Parathyroid adenoma (tissue), 2 donors: ENCODE measurements around the gene TUBB4B.
A peak's percentile ranks its signal among the peaks of the same experiment; 100 is the strongest.

Experiments used
- H2AFZ ChIP-seq: fragments of 300-600 bp; sonication (generic); one replicate; pipeline ENCODE4 v1.7.0; 2017; ENCODE audit warnings: antibody characterized with exemption, mild to moderate bottlenecking
- H3K27ac ChIP-seq: fragments of 300-600 bp; sonication (generic); one replicate; pipeline ENCODE4 v1.7.0; 2017
- H3K27me3 ChIP-seq: fragments of 300-600 bp; sonication (generic); one replicate; pipeline ENCODE4 v1.7.0; 2017; ENCODE audit warnings: low read length; ENCODE audit not compliant: control insufficient read depth, insufficient read depth
- H3K36me3 ChIP-seq: fragments of 300-600 bp; sonication (generic); one replicate; pipeline ENCODE4 v1.7.0; 2017; ENCODE audit warnings: low read length; ENCODE audit not compliant: control insufficient read depth, insufficient read depth
- H3K4me1 ChIP-seq: fragments of 300-600 bp; sonication (generic); one replicate; pipeline ENCODE4 v1.7.0; 2017; ENCODE audit warnings: control low read depth
- H3K4me2 ChIP-seq: fragments of 300-600 bp; sonication (generic); one replicate; pipeline ENCODE4 v1.7.0; 2017; ENCODE audit warnings: low read length
- H3K4me3 ChIP-seq: fragments of 300-600 bp; sonication (generic); one replicate; pipeline ENCODE4 v1.7.0; 2017; ENCODE audit warnings: low read depth, low read length
- H3K79me2 ChIP-seq: fragments of 300-600 bp; sonication (generic); one replicate; pipeline ENCODE4 v1.7.0; 2017; ENCODE audit warnings: control low read depth
- H3K9ac ChIP-seq: fragments of 300-600 bp; sonication (generic); one replicate; pipeline ENCODE4 v1.7.0; 2017; ENCODE audit warnings: mild to moderate bottlenecking
- H3K9me3 ChIP-seq: fragments of 300-600 bp; sonication (generic); one replicate; pipeline ENCODE4 v1.7.0; 2017; ENCODE audit warnings: low read length; ENCODE audit not compliant: control insufficient read depth
- TF ChIP-seq, protein P1 (sequence below): fragments of 300-600 bp; sonication (generic); IDR thresholded peaks from one replicate; pipeline ENCODE4 v1.7.0; 2017; ENCODE audit warnings: antibody characterized with exemption, mild to moderate bottlenecking
- donor health status: primary hyperparathyroidism.

TUBB4B gene

DNA sequence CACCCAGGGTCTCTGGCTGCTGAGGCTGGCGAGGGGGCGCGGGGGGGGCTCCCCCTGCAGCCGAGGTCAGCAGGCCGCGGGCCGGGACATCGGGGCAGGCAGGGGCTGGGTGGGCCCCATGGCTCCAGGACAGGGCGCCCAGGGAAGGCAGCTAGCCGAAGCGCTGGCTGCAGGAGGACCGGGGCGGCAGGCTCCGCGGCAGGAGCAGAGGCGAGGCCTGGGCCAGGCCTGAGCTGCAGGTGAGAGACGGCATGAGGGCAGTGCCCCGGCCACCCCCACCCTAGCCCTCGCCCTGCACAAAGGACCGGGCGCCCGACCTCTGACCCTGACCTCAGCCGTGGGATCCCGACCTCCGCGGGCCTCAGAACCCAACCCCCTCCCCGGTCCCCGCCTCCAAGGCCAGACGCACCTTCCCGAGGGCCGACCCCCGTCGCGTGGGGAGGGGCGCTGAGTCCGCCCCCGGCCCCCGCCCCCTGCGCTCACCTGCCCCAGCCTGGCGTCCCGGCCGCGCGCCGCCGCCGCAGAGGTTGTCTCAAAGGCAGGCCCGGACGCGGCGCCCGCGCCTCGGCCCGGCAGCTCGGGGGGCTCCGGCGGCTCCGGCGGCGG lies 19.5 kb upstream of the TUBB4B start:
- TF ChIP-seq, protein P1, sequence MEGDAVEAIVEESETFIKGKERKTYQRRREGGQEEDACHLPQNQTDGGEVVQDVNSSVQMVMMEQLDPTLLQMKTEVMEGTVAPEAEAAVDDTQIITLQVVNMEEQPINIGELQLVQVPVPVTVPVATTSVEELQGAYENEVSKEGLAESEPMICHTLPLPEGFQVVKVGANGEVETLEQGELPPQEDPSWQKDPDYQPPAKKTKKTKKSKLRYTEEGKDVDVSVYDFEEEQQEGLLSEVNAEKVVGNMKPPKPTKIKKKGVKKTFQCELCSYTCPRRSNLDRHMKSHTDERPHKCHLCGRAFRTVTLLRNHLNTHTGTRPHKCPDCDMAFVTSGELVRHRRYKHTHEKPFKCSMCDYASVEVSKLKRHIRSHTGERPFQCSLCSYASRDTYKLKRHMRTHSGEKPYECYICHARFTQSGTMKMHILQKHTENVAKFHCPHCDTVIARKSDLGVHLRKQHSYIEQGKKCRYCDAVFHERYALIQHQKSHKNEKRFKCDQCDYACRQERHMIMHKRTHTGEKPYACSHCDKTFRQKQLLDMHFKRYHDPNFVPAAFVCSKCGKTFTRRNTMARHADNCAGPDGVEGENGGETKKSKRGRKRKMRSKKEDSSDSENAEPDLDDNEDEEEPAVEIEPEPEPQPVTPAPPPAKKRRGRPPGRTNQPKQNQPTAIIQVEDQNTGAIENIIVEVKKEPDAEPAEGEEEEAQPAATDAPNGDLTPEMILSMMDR, result no peak
- Histone ChIP-seq H3K9ac (no peak overlapping the region), H3K4me1 (peaks cover 2% of the 10 kb centered on the region), H2AFZ (no peak overlapping the region), H3K27ac (no peak overlapping the region), H3K36me3 (no peaks in the 10 kb centered on the region), H3K4me2 (peak overlapping the region; percentile 72), H3K79me2 (no peaks in the 10 kb centered on the region), H3K4me3 (peak overlapping the region; percentile 44), H3K27me3 (no peaks in the 10 kb centered on the region), H3K9me3 (no peaks in the 10 kb centered on the region)

DNA sequence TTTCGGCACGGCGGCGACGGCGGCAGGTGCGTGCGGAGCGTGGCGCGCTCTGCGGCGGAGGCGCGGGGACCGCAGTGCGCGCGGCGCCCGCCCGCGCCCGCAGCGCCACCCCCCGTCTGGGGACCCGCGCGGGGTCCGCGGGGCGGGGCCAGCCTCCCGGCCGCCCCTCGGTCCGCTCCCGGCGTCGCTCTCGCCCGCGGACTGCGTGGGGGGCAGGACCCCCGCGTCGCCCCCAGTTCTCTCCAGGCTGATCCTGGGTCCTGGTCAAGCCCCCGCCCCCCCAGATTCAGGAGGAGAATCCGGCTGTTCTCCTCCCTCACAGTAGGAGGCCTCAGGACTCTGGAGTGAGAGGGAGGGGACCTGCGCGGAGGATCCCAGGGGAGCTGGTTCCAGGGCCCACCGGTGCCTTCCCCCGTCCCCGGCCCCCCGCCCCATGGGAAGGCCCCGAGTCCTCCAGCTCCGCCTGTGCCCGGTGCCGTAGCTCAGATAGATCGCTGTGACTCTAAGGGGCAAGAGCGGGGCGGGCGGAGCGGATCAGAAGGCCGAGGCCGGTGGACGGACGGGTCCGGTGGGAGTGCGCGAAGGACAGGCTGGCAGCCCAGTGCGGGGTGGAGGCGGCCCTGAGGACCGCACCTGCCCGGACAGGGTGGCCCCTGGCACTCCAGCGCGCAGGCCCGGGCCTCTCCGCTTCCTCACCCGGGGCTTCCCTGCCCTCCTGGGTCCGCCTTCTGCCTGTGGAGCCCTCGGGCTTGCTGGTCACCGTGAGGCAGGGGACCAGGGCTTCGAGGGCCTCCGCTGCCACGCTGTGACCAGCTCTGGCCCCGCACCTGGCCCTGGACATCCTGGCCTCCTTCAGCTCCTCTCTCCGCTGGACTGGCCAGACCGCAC lies 18.7 kb upstream of the TUBB4B start, which contains the start of gene RNF208:
Gene RNF208, minus strand, starts transcription at position 51 of the 888 bp plus-strand sequence. CDS start 1,028 bp downstream, outside the sequence.
- H3K9ac ChIP-seq, result peak within 1 kb of the TSS; percentile 46
- peak within 1 kb of the TSS; percentile 73 for H2AFZ ChIP-seq
- no peaks in the 10 kb centered on the region for H3K79me2 ChIP-seq
- H3K4me3 ChIP-seq, result peak within 1 kb of the TSS; percentile 97
- H3K4me2 ChIP-seq, result peak within 1 kb of the TSS; percentile 75
- TF ChIP-seq, protein P1, result no peak
- H3K36me3 ChIP-seq, result no peaks in the 10 kb centered on the region
- H3K27me3 ChIP-seq, result no peaks in the 10 kb centered on the region
- H3K27ac ChIP-seq, result peak within 1 kb of the TSS; percentile 88
- H3K4me1 ChIP-seq, result peaks cover 5% of the 10 kb centered on the region
- H3K9me3 ChIP-seq, result no peaks in the 10 kb centered on the region

DNA sequence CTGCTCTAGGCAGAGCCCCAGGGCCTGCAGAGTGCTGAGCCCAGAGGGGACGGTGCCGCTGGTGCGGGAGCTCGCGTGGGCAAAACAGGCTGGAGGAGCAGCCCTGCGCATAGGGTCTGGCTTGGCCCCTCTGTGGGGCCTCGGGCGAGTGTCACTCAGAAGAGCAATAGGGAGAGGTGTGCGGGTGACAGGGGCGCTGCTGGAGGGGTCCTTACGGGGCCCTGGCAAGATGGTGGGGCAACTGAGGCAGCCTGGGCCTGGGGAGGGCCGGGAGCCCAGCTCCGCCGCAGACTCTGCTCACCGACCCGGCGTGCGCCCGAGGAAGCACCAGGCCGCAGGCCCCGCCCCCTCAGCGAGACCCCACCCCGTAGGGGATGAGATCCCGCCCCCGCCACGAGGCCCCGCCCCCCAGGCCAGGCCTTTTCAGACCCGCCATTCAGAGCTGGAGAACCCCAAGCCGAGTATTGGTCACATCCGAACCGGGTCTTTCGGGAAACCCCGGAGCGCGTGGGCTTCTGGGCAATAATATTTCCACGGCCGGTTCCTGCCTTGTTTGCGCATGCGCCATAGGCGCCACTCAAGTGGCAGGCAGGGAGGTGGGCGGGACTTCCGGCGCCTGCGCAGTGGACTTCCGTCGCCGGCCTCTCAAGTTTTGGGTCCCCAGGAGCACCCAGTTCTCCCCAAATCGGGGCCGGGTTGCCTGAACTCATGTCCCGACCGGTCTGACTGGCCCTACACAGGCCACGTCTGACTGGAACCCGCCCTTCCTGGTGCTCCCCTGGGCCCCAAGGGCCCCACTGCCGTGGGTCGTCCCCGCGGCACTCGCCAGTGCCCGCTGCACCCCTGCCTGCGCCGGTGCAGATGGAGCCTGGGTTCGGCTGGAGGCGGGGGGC lies 17.8 kb upstream of the TUBB4B start:
- Histone ChIP-seq H3K4me2 (peak overlapping the region; percentile 100), H3K27me3 (no peaks in the 10 kb centered on the region), H3K9ac (peak overlapping the region; percentile 77), H3K27ac (peak overlapping the region; percentile 93), H3K79me2 (no peaks in the 10 kb centered on the region), H2AFZ (peak overlapping the region; percentile 88), H3K4me1 (peaks cover 5% of the 10 kb centered on the region), H3K4me3 (peak overlapping the region; percentile 97), H3K9me3 (no peaks in the 10 kb centered on the region), H3K36me3 (no peaks in the 10 kb centered on the region)
- TF ChIP-seq, protein P1, result no peak

DNA sequence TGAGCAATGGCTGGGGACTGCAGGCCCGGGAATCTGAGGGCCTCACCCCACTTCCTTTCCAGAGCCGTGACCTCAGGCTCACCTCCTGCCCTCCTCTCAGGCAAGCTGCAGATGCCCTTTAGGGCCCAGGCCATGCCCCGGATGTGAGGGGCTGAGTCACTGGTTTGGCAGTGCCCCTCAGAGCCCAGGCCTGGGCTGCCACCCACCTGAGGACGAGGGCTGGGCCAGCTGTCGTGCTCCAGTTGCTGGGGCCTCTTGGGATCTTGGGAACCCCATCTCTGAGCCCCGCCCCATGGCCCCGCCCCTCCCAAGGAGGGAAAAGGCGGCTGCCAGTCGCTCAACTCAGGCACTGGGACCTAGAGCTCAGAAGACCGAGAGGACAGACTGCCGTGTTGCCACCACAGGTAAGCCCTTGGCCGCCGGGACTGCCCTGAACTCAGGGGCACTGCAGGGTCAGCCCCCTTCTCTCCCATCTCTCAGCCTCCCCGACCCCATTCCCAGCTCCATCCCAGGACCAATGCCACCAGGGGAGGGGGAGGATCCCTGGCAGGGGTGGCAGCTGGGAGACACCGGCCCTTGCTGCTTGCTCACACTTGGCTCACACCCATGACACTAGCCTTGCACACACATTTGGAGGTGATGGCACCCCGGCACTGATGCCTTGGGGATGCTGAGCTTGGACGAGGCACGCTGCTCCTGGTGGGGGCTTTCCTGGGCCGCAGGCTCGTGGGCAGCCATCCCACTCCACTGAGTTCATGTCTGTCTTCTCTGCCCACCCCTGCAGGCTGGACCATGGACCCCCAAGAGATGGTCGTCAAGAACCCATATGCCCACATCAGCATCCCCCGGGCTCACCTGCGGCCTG lies 16.0 kb upstream of the TUBB4B start, which contains the start of gene CYSRT1:
Gene CYSRT1, plus strand, starts transcription at position 345 of the 865 bp plus-strand sequence. Its CDS starts 448 bp downstream, at position 793.
- H3K4me1 ChIP-seq, result peaks cover 5% of the 10 kb centered on the region
- H3K4me3 ChIP-seq, result peak within 1 kb of the TSS; percentile 97
- peak within 1 kb of the TSS; percentile 100 for H3K4me2 ChIP-seq
- H3K79me2 ChIP-seq, result no peaks in the 10 kb centered on the region
- no peaks in the 10 kb centered on the region for H3K36me3 ChIP-seq
- H3K27ac ChIP-seq, result peak within 1 kb of the TSS; percentile 93
- H3K9ac ChIP-seq, result peak within 1 kb of the TSS; percentile 77
- H3K9me3 ChIP-seq, result no peaks in the 10 kb centered on the region
- no peaks in the 10 kb centered on the region for H3K27me3 ChIP-seq
- H2AFZ ChIP-seq, result peak within 1 kb of the TSS; percentile 88
- TF ChIP-seq, protein P1, result no peak
